HCT116 (cell line): ENCODE results near the gene TNKS1BP1. TPM values are rescaled to one million over a fixed set of nuclear protein-coding genes. Genes with fewer than 3 reads are reported as not detected.

Source experiments
- ATAC-seq: fragments of 200-7000 bp; cut with Tn5 transposase; 2 replicates; pipeline ENCODE4 v1.9.1; 2020; ENCODE audit warnings: mild to moderate bottlenecking, moderate library complexity
- BruUV-seq: library from RNA; stranded (reverse); fragments of 400-500 nt; replicated peaks from 2 replicates; lab custom pipeline; 2021; lab: Mats Ljungman, UMichigan
- CTCF ChIA-PET: fragments of 300-600 bp; sonication (Branson Sonifier 250); formaldehyde crosslinking; loops from one replicate; lab custom pipeline; 2021; ENCODE audit warnings: antibody characterized with exemption; lab: Charles Lee
- POLR2A ChIA-PET: fragments of 300-600, 350-600 bp; sonication (Branson Sonifier 250); formaldehyde crosslinking; loops from one replicate; lab custom pipeline; 2021; ENCODE audit warnings: antibody characterized with exemption; lab: Charles Lee
- RAD21 ChIA-PET, 2 experiments: fragments of 300-600 bp; sonication (Branson Sonifier 250); formaldehyde crosslinking; loops; one replicate each; lab custom pipeline; 2023; ENCODE audit warnings: low total read pairs in 2 of 2; ENCODE audit not compliant: uncharacterized antibody in 2 of 2, unreplicated experiment in 2 of 2, low non-redundant PET in 1 of 2; lab: Charles Lee
- DNase-seq: peaks from one replicate; pipeline ENCODE4 v3.0.0-alpha.2; 2010; ENCODE audit warnings: low read depth, low spot score
- H2AFZ ChIP-seq: fragments of 200-600 bp; shearing (Covaris generic), sonication (generic); 2 replicates; pipeline ENCODE4 v1.6.1; 2017; ENCODE audit warnings: low read depth, mixed run types, mixed read lengths, antibody characterized with exemption, low read length; ENCODE audit not compliant: poor library complexity, severe bottlenecking
- H3K27ac ChIP-seq: 2 replicates; pipeline ENCODE4 v1.5.1; 2012; ENCODE audit warnings: low read depth, low read length
- H3K27me3 ChIP-seq: fragments of 200-600 bp; sonication (generic); 2 replicates; pipeline ENCODE4 v1.6.1; 2016; ENCODE audit warnings: mixed run types, low read length, mixed read lengths; ENCODE audit not compliant: insufficient read depth
- H3K36me3 ChIP-seq, 2 experiments: fragments of 200-500 bp in 1 of 2; fragments of 200-600 bp in 1 of 2; sonication (Bioruptor generic) in 1 of 2; sonication (generic) in 1 of 2; 2 replicates each; pipeline versions ENCODE4 v1.5.1 to v1.6.1; 2014 to 2016; ENCODE audit warnings: low read length in 2 of 2, inconsistent platforms in 1 of 2, mixed read lengths in 1 of 2, mixed run types in 1 of 2; ENCODE audit not compliant: insufficient read depth in 2 of 2, control insufficient read depth in 1 of 2
- H3K4me1 ChIP-seq, 2 experiments: fragments of 200-600 bp in 1 of 2; sonication (generic) in 1 of 2; 2 replicates each; pipeline versions ENCODE4 v1.5.1 to v1.6.1; 2012 to 2017; ENCODE audit warnings: low read length in 2 of 2, inconsistent platforms in 1 of 2, mild to moderate bottlenecking in 1 of 2, mixed read lengths in 1 of 2, mixed run types in 1 of 2, moderate library complexity in 1 of 2; ENCODE audit not compliant: insufficient read depth in 2 of 2, control insufficient read depth in 1 of 2
- H3K4me2 ChIP-seq: fragments of 200-600 bp; sonication (generic); 2 replicates; pipeline ENCODE4 v1.6.1; 2017; ENCODE audit warnings: mixed run types, low read length, mixed read lengths
- H3K4me3 ChIP-seq, 2 experiments: fragments of 200-600 bp in 1 of 2; sonication (generic) in 1 of 2; replicated peaks in 1 of 2; 2 replicates each; pipeline ENCODE4 v1.5.1; 2011 to 2016; ENCODE audit warnings: low read length in 2 of 2, control low read depth in 1 of 2, low read depth in 1 of 2, mild to moderate bottlenecking in 1 of 2, mixed read lengths in 1 of 2, mixed run types in 1 of 2
- H3K79me2 ChIP-seq: fragments of 200-600 bp; sonication (generic); 2 replicates; pipeline ENCODE4 v1.6.1; 2017; ENCODE audit warnings: mild to moderate bottlenecking, mixed run types, low read length, moderate library complexity, mixed read lengths; ENCODE audit not compliant: insufficient read depth
- H3K9ac ChIP-seq: fragments of 200-600 bp; sonication (generic); 2 replicates; pipeline ENCODE4 v1.6.1; 2016; ENCODE audit warnings: low read length, mixed read lengths
- H3K9me2 ChIP-seq: fragments of 200-600 bp; sonication (generic), shearing (Covaris generic); 2 replicates; pipeline ENCODE4 v1.6.1; 2017; ENCODE audit warnings: mixed run types, mild to moderate bottlenecking, moderate library complexity; ENCODE audit not compliant: insufficient read depth
- H3K9me3 ChIP-seq, 2 experiments: fragments of 200-500 bp in 1 of 2; fragments of 200-600 bp in 1 of 2; sonication (Bioruptor generic) in 1 of 2; sonication (generic) in 1 of 2; 2 replicates each; pipeline ENCODE4 v1.6.1; 2014 to 2017; ENCODE audit warnings: low read length in 2 of 2, mixed read lengths in 2 of 2, inconsistent platforms in 1 of 2, low read depth in 1 of 2, mild to moderate bottlenecking in 1 of 2, mixed run types in 1 of 2, moderate library complexity in 1 of 2; ENCODE audit not compliant: control insufficient read depth in 1 of 2, insufficient read depth in 1 of 2
- H4K20me1 ChIP-seq: fragments of 200-600 bp; sonication (generic), shearing (Covaris generic); 2 replicates; pipeline ENCODE4 v1.6.1; 2017; ENCODE audit warnings: mixed run types, mild to moderate bottlenecking, moderate library complexity; ENCODE audit not compliant: insufficient read depth
- ATF3 ChIP-seq: IDR thresholded peaks from 2 replicates; pipeline ENCODE4 v1.6.1; 2012
- CEBPB ChIP-seq: IDR thresholded peaks from 2 replicates; pipeline ENCODE4 v1.6.1; 2012; ENCODE audit warnings: low read depth
- CTCF ChIP-seq, 3 experiments: fragments of 200-600 bp in 1 of 3; sonication (generic) in 1 of 3; IDR thresholded peaks in 2 of 3; conservative IDR thresholded peaks in 1 of 3; 2 replicates each; pipeline ENCODE4 v1.5.1; 2012 to 2017; ENCODE audit warnings: low read depth in 2 of 3, low read length in 2 of 3, antibody characterized with exemption in 1 of 3, borderline replicate concordance in 1 of 3, control low read depth in 1 of 3, mild to moderate bottlenecking in 1 of 3, mixed read lengths in 1 of 3, mixed run types in 1 of 3, moderate library complexity in 1 of 3; ENCODE audit not compliant: insufficient read depth in 1 of 3
- EGR1 ChIP-seq: IDR thresholded peaks from 2 replicates; pipeline ENCODE4 v1.6.1; 2012; ENCODE audit warnings: low read depth
- ELF1 ChIP-seq: IDR thresholded peaks from 2 replicates; pipeline ENCODE4 v1.6.1; 2012; ENCODE audit warnings: low read depth, borderline replicate concordance
- EZH2 ChIP-seq: fragments of 200-600 bp; sonication (generic); IDR thresholded peaks from 2 replicates; pipeline ENCODE4 v1.6.1; 2017; ENCODE audit warnings: antibody characterized with exemption, mixed run types
- EZH2phosphoT487 ChIP-seq: fragments of 200-600 bp; IDR thresholded peaks from 2 replicates; pipeline ENCODE4 v1.6.1; 2018; ENCODE audit warnings: antibody characterized with exemption, borderline replicate concordance
- FOSL1 ChIP-seq: IDR thresholded peaks from 2 replicates; pipeline ENCODE4 v1.6.1; 2012; ENCODE audit warnings: low read depth
- JUND ChIP-seq: IDR thresholded peaks from 2 replicates; pipeline ENCODE4 v1.6.1; 2012
- MAX ChIP-seq: IDR thresholded peaks from 2 replicates; pipeline ENCODE4 v1.6.1; 2012
- POLR2A ChIP-seq: IDR thresholded peaks from 2 replicates; pipeline ENCODE4 v1.7.0; 2011; ENCODE audit warnings: borderline replicate concordance; ENCODE audit not compliant: insufficient read depth, insufficient read length; ENCODE audit errors: extremely low read depth
- POLR2AphosphoS5 ChIP-seq: IDR thresholded peaks from 2 replicates; pipeline ENCODE4 v1.6.1; 2011; ENCODE audit warnings: mild to moderate bottlenecking, low read depth, low read length, moderate library complexity
- RAD21 ChIP-seq: IDR thresholded peaks from 2 replicates; pipeline ENCODE4 v1.6.1; 2012; ENCODE audit warnings: low read depth, mild to moderate bottlenecking
- REST ChIP-seq: IDR thresholded peaks from 2 replicates; pipeline ENCODE4 v1.6.1; 2012; ENCODE audit warnings: low read depth
- SIN3A ChIP-seq: IDR thresholded peaks from 2 replicates; pipeline ENCODE4 v1.6.1; 2012; ENCODE audit warnings: low read depth
- SRF ChIP-seq: IDR thresholded peaks from 2 replicates; pipeline ENCODE4 v1.6.1; 2012; ENCODE audit warnings: low read depth
- TCF7L2 ChIP-seq: IDR thresholded peaks from 2 replicates; pipeline ENCODE4 v1.7.0; 2011; ENCODE audit warnings: borderline replicate concordance, inconsistent platforms; ENCODE audit not compliant: insufficient read depth, insufficient read length; ENCODE audit errors: extremely low read depth
- YY1 ChIP-seq: IDR thresholded peaks from 2 replicates; pipeline ENCODE4 v1.6.1; 2011; ENCODE audit warnings: low read length, low read depth, moderate library complexity, mild to moderate bottlenecking; ENCODE audit not compliant: insufficient replicate concordance; ENCODE audit errors: extremely low read depth
- ZFX ChIP-seq: fragments of 450-650 bp; IDR thresholded peaks from 2 replicates; pipeline ENCODE4 v1.6.1; 2017
- ZNF274 ChIP-seq: fragments of 200-500 bp; sonication (Bioruptor generic); IDR thresholded peaks from 2 replicates; pipeline ENCODE4 v1.6.1; 2014; ENCODE audit warnings: mild to moderate bottlenecking, low read depth, low read length, inconsistent platforms
- intact Hi-C: fragments of 100-400 bp; cut with micrococcal nuclease; formaldehyde crosslinking; loops from 2 replicates; pipeline ENCODE4 v1.10.0; 2022
- total RNA-seq: library from RNA; stranded (reverse); gene quantifications from one replicate; pipeline ENCODE4 v1.2.1, GENCODE V29; 2021; ENCODE audit not compliant: unreplicated experiment

TNKS1BP1 gene
- total RNA-seq, 1 experiment from 2014 or later: 77.6 TPM

GRCh38 chr11:57368845-57369232 is 44.1 kb upstream of the TNKS1BP1 start (continued):
- TF ChIP-seq POLR2AphosphoS5 (no peak), CEBPB (no peak), RAD21 (no peak)

GRCh38 chr11:57368106-57368844 is 43.5 kb upstream of the TNKS1BP1 start:
- no peak overlapping the region for H3K4me3 ChIP-seq
- H3K36me3 ChIP-seq: no peaks in the 10 kb centered on the region
- H2AFZ ChIP-seq: no peak overlapping the region
- H3K79me2 ChIP-seq: no peaks in the 10 kb centered on the region
- H3K4me2 ChIP-seq: no peak overlapping the region
- no TSS peak for BruUV-seq
- ChIA-PET POLR2A (no interaction called here), CTCF (no interaction called here), RAD21 (no interaction called here)
- no peak overlapping the region for H3K9ac ChIP-seq
- H3K27ac ChIP-seq: no peak overlapping the region
- TF ChIP-seq SRF (no peak), ELF1 (no peak), YY1 (no peak), ZNF274 (no peak), EGR1 (no peak), ZFX (no peak), POLR2AphosphoS5 (no peak), TCF7L2 (no peak), CTCF (IDR thresholded peaks at IDR 0.05 in 2 of 3, conservative IDR thresholded peaks at IDR 0.05 in 1 of 3; ENCODE audit: borderline replicate concordance in 1 of 3, insufficient read depth in 1 of 3, low read depth in 2 of 3, low read length in 2 of 3) (no peak), EZH2phosphoT487 (no peak), SIN3A (no peak), EZH2 (no peak), ATF3 (no peak), POLR2A (no peak), REST (no peak), MAX (no peak), CEBPB (no peak), JUND (no peak), RAD21 (no peak), FOSL1 (no peak)
- intact Hi-C loops: no loop called here
- no peaks in the 10 kb centered on the region for H4K20me1 ChIP-seq
- ATAC-seq (no peak), DNase-seq (no peak)
- H3K9me2 ChIP-seq: no peaks in the 10 kb centered on the region
- 0 out of 2 replicates have a peak, but pooled peaks cover under 1% of the 10 kb centered on the region for H3K27me3 ChIP-seq
- H3K9me3 ChIP-seq: no peaks in the 10 kb centered on the region
- no peaks in the 10 kb centered on the region for H3K4me1 ChIP-seq
